ENCODE measurements around the gene MACO1. TPM values are rescaled to one million over a fixed set of nuclear protein-coding genes. Genes with fewer than 3 reads are reported as not detected.

The MACO1 gene
- total and polyA plus RNA-seq, 8 donors: 8.8 to 28.2 (median 21.6) TPM

DNA sequence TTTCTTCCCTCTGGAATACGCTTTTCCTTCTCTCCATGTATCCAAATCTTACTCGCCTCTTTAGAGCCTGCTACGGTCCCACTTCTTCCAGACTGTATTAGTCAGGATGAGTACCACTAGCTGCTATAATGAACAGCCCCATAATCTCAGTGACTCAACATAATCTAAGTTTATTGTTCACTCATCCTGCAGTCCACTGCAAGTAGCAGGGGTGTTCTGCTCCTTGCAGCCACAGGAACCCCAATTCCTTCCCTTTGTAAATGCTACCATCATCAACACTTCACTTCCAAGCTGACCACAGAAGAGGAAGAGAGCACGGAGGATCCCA is 94.6 kb downstream of the MACO1 start:
- Histone ChIP-seq H3K27ac (no peak overlapping the region), H3K36me3 (no peaks in the 10 kb centered on the region), H3K27me3 (no peaks in the 10 kb centered on the region), H3K4me1 (no peaks in the 10 kb centered on the region), H3K4me3 (no peak overlapping the region), H3K9me3 (no peaks in the 10 kb centered on the region)
- intact Hi-C loops (cut with DNase I): no loop called here
- FAIRE-seq (no peak), ATAC-seq (no peak), DNase-seq (no peak)
- 88 to 93% methylated on average over 4 of the region's 4 CpGs for WGBS, 2 donors
- TF ChIP-seq, protein P1, sequence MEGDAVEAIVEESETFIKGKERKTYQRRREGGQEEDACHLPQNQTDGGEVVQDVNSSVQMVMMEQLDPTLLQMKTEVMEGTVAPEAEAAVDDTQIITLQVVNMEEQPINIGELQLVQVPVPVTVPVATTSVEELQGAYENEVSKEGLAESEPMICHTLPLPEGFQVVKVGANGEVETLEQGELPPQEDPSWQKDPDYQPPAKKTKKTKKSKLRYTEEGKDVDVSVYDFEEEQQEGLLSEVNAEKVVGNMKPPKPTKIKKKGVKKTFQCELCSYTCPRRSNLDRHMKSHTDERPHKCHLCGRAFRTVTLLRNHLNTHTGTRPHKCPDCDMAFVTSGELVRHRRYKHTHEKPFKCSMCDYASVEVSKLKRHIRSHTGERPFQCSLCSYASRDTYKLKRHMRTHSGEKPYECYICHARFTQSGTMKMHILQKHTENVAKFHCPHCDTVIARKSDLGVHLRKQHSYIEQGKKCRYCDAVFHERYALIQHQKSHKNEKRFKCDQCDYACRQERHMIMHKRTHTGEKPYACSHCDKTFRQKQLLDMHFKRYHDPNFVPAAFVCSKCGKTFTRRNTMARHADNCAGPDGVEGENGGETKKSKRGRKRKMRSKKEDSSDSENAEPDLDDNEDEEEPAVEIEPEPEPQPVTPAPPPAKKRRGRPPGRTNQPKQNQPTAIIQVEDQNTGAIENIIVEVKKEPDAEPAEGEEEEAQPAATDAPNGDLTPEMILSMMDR (IDR thresholded peaks at IDR 0.05): no peak

DNA sequence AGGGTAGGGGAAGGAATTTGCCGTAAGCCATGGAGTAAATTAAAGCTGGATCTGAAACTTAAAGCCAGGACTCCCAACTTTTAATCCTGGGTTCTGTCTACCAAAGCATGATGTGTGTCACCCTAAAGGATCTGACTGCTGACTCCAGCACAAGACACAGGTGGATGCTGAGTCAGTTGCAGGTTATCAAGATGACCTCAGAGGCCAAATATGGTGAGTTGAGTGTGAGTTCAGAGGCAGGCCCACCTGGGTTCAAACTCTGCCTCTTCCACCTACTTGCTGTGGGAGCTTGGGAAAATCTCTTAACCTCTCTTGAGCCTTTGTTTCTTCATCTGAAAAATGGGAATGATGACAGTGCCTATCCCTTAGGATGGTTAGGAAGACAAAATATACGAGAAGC is 96.1 kb downstream of the MACO1 start:
- FAIRE-seq: no peak

DNA sequence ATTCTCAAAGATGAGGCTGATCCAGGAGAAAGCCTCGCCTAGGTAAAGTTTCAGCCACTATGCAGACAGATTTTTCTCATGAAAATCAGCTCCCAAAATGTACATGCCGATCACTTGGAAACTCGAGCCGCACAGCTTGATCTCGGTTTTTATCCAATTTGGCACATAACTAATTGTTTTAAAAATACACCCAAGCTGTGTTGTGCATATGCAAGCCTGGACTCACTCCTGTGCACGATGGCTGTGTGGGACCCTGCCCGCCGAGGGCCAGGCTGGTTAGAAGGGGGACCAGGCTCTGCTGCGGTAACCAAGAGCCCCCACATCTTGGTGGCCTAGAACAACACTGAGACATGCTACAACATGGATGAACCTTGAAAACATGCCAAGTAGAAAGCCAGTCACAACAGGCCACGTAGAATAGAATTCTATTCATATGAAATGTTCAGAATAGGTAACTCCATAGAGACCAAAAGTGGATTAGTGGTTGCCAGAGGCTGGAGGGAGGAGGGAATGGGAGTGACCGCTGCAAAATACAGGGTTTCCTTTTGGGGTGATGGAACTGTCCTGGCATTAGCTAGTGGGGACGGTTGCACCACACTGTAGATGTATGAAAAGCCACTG is 96.6 kb downstream of the MACO1 start:
- Histone ChIP-seq H3K4me3 (no peak overlapping the region), H3K4me1 (no peaks in the 10 kb centered on the region), H3K27me3 (no peaks in the 10 kb centered on the region), H3K36me3 (no peaks in the 10 kb centered on the region), H3K27ac (no peak overlapping the region), H3K9me3 (no peaks in the 10 kb centered on the region)
- ATAC-seq (no peak), FAIRE-seq (no peak), DNase-seq (no peak)
- 73 to 78% methylated on average over 12 of the region's 12 CpGs for WGBS, 2 donors
- intact Hi-C loops (cut with DNase I): no loop called here
- TF ChIP-seq, protein P1 (IDR thresholded peaks at IDR 0.05): no peak

More for the DNA sequence above, 96.1 kb downstream of the MACO1 start:
- no peaks in the 10 kb centered on the region for H3K9me3 ChIP-seq
- H3K27me3 ChIP-seq: no peaks in the 10 kb centered on the region
- no peak overlapping the region for H3K4me3 ChIP-seq
- no peak for ATAC-seq
- H3K27ac ChIP-seq: no peak overlapping the region
- no peaks in the 10 kb centered on the region for H3K4me1 ChIP-seq
- intact Hi-C loops (cut with DNase I): no loop called here
- no peak for DNase-seq
- 90 to 94% methylated on average over 2 of the region's 2 CpGs for WGBS, 2 donors
- H3K36me3 ChIP-seq: no peaks in the 10 kb centered on the region
- TF ChIP-seq, protein P1 (IDR thresholded peaks at IDR 0.05): no peak

DNA sequence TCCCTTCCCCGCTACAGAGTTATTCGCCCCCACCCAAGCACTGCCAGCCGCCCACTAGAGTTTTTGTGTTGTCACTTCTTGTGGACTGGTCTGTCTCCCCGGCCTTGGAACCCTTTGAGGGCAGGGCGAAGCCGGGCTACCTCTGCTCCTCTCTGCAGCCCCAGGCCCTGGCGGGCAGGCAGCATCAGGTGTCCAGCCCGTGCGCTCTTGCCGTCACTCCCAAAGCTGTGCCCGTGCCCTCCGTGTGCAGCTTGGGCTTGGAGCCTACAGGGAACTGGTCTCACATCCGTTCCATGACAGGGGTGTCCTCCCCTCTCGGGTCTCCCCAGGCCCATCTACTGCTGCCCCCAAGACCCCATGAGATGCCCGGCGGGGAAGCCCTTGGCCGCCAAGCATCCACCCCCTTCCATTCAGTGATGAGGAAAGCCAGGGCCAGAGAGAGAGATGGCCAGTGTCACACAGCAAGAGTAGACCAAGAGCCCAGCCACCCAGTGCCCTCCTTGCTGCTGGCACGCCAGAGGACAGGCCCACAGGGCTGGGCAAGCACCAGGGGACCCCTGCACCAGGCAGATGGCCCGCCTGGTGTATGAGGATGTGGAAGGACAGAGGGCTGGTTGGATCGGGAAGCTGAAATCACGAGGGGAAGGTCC is 97.4 kb downstream of the MACO1 start:
- H3K27ac ChIP-seq: no peak overlapping the region
- no peak overlapping the region for H3K4me3 ChIP-seq
- no peaks in the 10 kb centered on the region for H3K27me3 ChIP-seq
- intact Hi-C loops (cut with DNase I): no loop called here
- TF ChIP-seq, protein P1 (IDR thresholded peaks at IDR 0.05): no peak
- H3K9me3 ChIP-seq: no peaks in the 10 kb centered on the region
- no peaks in the 10 kb centered on the region for H3K4me1 ChIP-seq
- no peak for DNase-seq
- no peaks in the 10 kb centered on the region for H3K36me3 ChIP-seq
- no peak for FAIRE-seq
- no peak for ATAC-seq
- WGBS, 2 donors: 86 to 90% methylated on average over 20 to 21 of the region's 21 CpGs

DNA sequence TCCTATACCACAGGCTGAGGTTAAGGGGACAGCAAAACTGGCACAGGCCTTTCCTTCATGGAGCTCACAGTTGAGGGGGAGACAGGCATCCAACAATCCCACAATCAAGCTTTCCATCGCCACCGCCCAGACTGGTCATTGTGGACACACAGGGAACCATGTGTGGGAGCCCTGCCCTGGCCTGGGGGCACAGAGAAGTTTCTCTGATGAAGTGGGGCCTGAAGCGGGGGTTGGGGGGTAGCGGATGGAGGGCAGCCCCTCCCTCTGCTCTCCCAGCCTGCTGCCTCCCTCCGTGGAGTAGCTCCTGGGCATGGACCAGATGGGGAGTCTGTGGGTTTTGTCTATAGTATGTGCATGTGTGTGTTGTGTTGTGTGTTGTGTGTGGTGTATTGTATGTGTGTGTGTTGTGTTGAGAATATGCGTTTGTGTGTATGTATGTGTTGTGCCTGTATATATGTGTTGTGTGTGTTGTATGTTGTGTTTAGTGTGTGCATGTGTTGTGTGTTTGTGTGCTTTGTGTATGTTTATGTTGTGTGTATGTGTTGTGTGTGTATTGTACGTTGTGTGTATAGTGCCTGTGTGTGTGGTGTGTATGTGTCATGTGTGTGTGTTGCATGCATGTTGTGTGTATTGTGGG is 98.3 kb downstream of the MACO1 start:
- 85 to 89% methylated on average over 7 of the region's 7 CpGs for WGBS, 2 donors
- Histone ChIP-seq H3K27ac (no peak overlapping the region), H3K4me3 (no peak overlapping the region), H3K9me3 (no peaks in the 10 kb centered on the region), H3K4me1 (no peaks in the 10 kb centered on the region), H3K36me3 (no peaks in the 10 kb centered on the region), H3K27me3 (no peaks in the 10 kb centered on the region)
- FAIRE-seq (no peak), ATAC-seq (no peak), DNase-seq (no peak)
- TF ChIP-seq, protein P1 (IDR thresholded peaks at IDR 0.05): no peak
- intact Hi-C loops (cut with DNase I): no loop called here
